CD4-positive, alpha-beta T cell treated with Interleukin-4 for 1 hour (primary cell): Measurements from ENCODE around the gene TP53I13.

Experiments
- DNase-seq, 2 donors: peaks; one replicate each; pipeline ENCODE4 v3.0.0-alpha.2; 2020 to 2022

The TP53I13 gene

DNA sequence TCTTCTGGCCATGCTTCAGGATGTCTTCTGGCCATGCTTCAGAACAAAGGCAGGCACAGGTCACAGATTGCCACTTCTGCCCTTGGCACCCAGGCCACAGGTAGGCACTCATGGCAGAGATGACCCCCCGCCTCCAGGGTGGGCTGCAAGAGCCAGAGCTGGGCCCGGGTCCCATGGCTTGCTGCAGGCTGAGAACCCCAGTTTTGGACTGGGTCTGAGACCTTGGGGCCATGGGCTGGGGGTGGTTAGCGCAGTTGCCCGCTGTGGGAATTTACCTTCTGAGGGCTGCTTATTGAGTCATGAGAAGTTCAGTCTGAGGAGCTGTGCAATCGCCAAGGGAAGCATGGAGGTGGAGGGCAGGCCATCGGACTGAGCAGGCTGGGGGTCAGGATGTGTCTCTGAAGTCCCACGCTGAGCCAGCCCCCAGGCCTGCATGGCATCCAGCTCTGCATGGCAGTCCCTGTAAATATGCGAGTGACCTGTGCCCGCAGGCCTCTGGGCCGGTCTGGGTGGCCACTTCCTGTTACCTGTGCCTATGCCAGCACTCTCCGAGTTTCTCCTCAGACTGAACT lies 26.1 kb downstream of the TP53I13 start:
- DNase-seq, result no peak

DNA sequence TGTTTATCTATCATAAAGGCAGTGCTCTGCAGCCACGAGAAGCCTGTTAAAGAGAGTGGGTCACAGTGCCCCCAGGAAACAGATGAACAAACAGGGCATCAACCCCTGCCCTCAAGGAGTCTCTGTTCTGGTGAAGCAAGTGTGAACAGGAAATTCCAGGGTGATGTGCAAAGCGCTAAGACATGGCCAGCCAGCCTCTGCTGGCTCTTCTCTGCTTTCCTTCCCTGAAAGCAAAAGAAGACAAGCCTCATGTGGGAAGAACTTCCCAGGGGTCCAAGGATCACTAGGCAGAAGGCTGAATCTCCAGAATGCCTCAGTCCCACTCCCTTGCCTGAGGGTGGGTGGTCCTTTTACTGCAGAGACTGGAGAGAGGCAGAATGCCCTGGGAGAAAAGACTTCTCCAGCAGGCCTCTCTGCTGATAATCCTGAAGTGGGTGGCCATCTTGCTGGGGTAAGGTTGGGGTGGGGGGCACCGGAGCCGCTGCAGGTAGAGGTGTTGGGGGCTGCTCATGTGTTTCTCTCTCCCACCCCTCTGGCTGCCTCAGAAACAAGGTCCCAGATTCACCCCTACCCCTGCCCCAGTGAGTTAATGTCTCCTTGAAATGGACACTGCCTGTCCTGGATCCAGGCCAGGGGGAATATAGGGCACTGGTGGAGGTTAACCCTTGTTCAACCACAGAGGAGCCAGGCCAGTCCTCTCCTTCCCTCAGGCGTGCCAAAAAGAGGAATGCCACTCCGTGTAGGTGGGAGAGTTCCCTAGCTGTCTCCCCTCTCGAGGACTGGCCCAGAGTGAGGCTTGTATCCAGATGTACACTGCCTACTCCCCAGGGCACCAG lies 26.8 kb downstream of the TP53I13 start:
- DNase-seq, result no peak

DNA sequence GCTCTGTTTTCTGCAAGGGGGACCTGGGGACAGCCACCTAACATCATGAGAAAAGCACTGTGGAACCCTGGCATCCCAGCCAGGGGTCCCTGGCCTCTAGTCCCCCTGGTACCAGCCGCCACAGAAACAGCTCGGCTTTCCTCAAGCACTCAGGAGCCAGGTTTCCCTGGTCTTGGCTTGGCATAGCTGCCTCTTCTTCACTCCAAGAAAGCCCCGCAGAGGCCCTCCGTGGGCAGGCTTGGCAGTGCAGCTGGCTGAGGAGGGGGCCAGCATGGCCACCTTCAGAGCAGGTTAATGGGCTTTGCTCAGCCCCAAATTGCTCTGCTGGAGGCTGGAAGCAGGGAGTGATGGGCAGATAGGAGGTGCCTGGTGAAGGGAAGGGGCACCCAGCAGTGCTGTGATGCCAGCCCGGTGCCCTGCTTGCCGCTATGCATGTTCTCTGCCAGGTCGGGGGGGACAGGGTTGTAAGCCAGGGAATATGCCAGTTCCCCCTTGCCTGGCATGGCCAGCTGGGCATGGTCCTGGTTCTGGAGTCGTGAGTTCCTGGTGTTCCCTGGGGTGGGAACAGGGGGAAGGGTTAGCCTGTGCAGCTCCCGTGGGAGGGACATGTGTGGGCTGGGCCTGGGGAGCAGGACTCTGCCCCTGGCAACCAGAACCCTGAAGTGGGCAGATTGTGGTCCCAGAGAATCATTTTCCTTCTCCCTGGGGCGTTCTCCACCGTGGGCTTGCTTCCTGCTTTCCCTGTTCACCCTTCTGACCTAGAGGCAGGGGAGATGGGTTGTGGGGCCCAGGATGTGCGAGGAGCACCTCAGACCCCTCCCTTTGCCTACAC lies 27.7 kb downstream of the TP53I13 start:
- DNase-seq, result no peak

DNA sequence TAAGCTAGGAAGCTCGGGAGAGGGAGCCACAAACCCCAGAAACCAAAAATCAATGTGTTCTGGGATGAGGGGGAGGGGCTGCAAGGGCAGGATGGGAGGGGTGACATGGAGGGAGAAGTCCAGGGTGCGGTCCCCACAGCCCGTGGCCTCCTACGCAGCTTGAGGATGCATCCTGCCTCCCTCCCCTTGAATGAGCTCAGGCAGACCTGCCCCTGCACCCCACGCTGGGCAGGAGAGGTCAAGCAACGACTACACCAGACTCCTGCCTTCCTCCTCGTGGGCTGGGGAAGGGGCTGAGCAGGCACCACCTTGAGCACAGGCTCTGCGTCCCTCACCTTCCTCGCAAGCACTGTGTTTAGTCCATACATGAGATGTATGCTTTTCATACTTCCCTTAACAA lies 28.3 kb downstream of the TP53I13 start:
- DNase-seq, result no peak

DNA sequence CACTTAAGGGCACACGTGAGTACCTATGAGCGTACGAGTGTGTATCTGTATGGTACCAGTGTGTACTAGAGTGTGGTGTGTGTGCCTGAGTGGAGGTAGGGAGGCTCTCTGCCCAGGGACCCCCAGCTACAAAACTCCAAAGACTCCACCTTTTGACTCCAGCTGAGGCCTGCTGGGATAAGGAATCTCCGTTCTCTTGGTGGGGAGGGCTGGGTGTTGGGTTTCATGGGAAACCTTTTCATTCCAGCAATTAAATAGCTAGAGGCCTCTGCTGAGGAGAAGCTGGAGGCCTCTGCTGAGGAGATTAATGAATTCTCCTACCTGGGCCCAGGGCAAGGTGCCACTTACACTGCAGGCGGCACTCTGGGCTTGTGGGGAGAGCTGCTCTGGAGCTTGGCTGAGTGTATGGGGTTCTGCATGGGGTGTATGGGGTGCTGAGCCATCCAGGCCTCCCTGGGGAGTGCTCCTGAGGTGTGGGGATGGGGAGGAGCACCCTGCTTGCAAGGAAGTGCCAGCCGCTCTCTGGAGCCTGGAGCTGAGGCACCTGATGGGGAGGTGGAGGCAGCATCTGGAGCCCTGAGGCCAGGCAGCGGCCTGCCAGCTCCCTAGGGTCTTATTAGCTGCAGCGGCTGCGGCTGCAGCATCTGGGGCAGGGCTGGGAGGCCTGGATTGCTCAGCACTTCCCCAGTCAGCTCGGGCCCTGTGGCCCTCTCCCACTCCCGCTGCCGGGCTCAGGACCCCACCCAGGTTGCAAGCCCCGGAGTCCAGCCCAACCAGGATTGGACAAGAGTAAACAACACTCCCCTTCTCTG lies 29.1 kb downstream of the TP53I13 start:
- DNase-seq, result no peak

DNA sequence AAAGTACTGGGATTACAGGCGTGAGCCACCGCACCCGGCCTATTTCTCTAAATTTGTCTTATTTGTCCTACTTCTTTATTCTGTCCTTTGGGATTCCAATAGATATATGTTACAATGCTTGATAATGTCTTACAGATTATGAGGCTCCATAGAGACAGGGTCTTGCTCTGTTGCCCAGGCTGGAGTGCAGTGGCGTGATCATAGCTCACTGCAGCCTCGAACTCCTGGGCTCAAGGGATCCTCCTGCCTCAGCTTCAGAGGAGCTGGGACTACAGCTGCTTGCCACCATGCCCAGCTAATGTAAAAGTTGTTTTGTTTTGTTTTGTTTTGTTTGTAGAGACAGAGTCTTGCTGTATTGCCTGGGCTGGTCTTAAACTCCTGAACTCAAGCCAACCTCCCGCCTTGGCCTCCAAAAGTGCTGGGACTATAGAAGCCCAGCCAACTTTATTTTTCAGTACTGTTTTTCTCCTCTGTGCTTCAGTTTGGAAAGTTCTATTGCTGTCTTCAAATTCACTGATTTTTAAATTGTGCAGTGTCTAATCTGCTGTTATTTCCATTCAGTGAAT lies 34.7 kb downstream of the TP53I13 start:
- no peak for DNase-seq

DNA sequence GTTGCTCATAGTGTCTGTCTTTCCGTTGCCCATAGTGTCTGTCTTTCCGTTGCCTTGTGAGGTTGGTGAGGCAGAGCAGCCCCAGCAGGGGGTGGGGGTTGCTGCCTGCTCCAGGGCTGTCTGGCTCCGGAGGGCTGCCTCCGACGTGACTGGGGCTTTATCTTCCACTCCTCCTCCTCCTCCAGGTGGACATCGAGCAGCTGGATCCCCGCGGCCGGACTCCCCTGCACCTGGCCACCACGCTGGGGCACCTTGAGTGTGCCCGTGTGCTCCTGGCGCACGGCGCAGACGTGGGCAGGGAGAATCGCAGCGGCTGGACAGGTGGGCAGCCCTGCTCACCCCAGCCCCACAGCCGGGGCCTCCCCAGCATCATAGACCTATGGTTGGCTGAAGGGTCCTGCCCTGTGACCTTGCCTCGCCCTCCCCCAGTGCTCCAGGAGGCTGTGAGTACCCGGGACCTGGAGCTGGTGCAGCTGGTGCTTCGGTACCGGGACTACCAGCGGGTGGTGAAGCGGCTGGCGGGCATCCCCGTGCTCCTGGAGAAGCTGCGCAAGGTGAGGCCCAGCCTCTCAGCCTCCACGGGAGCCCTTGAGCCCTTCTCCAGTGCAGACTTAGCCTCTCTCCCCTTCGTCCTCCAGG lies 39.2 kb downstream of the TP53I13 start:
- DNase-seq, result no peak

DNA sequence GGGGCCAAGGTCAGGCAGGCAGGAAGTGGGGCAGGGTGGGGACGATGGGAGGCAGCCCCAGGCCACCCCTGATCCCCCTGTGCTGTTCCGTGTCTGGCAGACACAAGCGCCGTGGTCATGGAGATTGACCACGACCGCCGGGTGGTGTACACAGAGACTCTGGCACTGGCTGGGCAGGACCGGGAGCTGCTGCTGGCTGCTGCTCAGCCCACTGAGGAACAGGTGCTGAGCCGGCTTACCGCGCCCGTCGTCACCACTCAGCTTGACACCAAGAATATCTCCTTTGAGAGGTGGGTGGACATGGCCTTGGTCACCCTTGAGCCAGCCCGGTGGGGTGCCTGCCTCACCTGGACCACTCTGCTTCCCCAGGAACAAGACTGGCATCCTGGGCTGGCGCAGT lies 40.5 kb downstream of the TP53I13 start:
- DNase-seq, result no peak

DNA sequence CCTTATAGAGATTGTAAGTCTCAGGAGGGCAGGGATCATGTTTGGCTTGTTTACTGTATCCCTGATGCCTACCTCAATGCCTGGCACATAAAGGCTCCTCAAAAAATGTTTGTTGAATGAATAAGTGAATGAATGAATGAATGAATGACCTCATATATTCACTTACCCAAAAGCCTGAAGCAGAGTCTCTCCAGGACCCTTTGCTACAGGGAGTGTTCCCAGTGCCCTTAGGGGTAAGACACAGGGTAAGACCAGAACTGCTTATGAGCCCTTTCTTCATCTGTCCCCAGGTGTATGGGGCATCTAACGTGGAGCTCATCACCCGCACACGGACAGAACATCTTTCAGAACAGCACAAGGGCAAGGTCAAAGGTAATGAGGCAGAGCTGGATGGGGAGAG lies 41.9 kb downstream of the TP53I13 start:
- no peak for DNase-seq

DNA sequence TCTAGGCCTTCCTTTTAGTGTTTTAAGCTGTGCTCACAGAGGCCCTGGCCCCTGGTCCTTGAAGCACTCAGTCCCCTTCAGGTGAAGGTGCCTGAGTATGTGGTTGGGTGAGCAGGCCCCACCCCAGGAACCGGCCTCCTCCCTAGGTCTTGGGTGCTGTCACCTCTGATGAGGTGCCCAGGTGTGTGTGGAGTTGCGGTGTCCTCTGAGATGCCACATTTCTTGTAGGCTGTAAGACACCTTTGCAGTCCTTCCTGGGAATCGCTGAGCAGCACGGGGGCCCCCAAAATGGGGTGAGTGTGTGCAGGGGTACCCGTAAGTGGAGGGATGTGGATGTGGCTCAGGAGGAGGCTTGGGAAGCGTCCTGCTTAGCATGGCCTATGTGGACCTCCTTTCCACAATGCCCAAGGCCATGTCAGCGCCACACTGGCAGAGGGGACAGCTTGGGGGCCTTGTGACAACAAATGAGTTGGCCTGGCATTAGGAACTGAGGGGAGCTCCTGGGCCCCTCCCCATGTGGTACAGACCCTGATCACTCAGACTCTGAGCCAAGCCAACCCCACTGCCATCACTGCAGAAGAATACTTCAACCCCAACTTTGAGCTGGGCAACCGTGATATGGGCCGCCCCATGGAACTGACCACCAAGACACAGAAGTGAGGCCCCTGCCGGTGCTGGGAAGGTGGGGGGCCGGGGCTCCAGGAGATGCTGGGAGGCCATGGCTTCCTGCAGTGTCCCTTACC lies 43.0 kb downstream of the TP53I13 start:
- no peak for DNase-seq

DNA sequence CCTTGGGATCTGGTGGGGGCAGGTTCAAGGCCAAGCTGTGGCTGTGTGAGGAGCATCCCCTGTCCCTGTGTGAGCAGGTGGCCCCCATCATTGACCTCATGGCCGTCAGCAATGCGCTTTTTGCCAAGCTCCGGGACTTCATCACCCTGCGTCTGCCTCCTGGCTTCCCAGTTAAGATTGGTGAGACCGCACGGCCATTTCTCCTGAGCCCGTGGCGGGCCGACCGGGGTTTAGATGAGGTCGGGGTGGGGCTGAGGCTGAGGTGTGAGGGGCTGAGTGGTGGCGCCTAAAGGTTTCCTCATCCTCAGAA lies 43.5 kb downstream of the TP53I13 start:
- DNase-seq, result no peak

DNA sequence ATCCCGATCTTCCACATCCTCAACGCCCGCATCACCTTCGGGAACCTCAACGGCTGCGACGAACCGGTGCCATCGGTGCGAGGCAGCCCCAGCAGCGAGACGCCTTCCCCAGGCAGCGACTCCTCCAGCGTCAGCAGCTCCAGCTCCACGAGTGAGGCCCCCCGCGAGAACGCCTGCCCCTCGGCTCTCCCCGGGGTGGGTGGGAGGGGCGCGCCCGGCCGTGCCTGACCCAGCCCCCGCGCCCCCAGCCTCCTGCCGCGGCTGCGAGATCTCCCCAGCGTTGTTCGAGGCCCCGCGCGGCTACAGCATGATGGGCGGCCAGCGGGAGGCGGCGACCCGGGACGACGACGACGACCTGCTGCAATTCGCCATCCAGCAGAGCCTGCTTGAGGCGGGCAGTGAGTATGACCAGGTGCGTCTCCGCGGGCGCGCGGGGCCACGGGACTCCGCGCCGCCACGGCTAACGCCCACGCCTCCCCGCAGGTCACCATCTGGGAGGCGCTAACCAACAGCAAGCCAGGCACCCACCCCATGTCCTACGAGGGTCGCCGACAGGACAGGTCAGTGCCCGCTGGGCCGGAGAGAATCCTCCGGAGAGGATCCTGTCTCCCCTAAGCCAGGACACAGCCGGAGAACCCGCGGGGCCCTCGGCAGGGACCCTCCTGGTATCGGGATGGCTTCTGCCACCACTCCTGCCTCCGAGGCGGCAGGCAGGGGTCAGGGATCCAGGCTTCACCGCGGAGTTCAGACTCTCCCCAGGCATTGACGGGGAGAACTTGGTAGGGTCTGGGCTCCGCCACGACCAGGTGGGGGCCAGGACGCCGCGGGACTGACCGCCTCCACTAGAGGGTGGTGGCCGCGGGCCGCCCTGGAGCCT lies 44.1 kb downstream of the TP53I13 start:
- DNase-seq, result no peak

DNA sequence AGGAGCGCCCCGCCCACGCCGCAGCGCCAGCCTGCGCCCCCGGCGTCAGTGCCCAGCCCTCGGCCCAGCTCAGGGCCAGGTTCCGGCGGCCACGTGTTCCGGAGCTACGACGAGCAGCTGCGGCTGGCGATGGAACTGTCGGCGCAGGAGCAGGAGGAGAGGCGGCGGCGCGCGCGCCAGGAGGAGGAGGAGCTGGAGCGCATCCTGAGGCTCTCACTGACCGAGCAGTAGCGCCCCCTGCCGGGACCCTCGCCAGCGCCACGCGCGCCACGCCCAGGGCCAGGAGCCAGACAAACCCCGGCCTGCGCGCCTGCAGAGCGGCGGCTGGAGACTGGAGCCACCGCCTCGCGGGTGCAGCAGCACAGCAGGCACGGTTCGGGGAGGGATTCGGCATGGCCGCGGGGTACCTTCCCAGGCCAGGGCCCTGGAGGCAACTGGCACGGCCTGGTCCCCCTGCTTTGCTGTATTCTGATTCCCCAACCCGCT lies 44.9 kb downstream of the TP53I13 start:
- DNase-seq, result peak; percentile 90 to 94

DNA sequence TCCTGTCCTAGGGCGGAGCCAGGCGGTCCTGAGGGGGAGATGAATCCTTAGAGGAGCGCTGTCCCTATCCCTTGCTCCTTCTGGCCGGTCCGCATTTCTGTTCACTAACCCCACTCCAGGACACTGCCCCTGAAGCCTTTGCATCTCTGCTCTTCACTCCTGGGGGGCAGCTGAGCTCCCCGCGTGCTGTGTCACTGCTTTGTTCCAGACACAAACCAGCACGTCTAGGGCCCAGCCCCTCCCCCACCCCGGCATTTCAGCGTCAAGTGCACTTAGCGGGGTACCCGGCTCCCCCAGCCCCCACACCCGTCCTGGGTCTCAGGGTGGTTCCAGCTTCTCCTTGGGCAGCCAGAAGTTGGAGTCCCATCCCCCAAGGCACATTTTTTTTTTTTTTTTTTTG lies 45.4 kb downstream of the TP53I13 start:
- no peak for DNase-seq

DNA sequence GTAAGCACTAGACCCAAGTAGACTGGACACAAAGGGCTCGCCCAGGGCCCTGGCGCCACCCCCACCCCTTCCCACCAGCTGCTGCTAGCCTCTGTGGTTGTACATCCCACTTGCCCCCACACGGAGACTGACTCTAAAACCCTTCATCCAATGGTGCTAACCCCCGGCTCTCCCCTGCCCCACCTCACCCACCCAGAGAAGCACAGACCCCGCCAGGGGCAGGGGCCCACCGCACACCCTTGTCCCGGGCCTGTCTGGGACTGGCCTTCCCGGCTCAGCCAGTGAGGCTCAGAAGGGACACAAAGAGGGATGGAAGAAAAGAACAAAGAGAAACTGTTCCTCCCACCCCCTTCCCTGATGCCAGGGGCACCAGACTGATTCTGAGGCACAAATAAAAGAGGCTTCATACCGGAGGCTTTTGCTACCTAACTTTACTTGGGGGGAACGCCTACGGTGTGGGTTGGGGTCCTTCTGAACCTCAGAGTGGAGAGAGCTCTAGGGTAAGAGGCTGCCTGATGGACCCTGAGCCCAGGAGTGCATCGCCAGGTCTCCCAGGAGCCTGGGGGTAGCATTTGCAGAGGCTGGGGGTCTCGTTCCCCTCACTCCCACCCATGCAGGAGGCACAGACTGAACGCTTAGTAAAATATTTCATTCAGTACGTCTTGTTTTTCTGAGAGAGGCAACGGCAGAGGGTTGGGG lies 46.0 kb downstream of the TP53I13 start:
- no peak for DNase-seq

DNA sequence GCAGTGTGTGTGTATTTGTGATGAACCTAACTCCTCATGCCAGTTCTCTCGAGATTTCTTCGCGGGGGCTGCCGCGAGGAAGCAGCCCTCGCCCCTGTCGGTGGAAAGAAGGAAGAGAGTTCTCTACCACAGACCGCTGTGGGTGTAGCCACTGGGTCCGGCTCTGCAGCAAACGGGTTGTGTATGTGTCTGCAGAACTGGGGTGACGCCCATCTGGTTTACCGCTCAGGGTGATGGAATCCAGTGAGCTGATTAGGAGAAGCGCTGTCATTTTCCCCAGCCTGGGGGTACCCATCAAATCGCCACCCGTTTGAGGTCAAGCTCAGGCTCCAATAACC lies 46.5 kb downstream of the TP53I13 start:
- peak; percentile 76 to 82 for DNase-seq

DNA sequence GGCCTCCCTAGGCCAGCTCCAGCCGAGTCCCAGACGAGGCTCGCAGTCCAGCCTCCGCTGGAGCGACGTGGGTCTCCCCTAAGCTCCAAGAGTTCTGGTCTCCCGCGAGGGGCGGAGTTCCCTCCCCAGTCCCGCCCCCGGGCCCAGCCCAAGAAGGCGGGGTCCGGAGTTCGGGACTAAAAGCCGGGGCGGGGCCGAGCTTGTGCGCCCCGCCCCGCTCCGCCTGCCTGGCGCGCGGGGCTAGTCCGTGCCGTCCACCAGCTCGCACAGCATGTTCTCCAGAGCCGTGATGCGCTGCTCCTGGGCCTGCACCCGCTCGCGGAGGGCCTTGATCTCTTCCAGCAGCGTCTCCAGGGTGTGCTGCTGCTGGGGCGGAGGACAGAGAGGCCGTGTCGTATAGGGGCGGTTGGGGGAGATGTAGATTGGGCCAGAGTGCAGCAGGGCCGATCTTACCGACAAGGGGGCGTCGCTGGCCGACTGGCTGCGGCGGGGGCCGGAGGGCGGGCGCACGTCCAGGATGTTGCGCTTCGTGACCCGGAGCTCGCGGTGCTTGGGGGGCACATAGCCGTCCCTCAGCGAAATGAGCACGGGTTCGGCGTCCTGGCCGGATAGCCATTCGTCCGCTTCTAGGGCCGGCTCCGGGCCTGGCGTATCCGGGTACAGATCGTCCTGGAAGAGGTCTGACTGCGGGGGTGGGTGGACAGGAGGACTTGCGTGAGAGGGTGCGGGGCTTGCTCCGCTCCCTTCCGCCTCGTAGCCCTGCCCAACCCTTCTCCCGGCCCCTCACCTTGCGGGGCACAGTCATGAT lies 47.2 kb downstream of the TP53I13 start:
- peak; percentile 85 to 89 for DNase-seq

DNA sequence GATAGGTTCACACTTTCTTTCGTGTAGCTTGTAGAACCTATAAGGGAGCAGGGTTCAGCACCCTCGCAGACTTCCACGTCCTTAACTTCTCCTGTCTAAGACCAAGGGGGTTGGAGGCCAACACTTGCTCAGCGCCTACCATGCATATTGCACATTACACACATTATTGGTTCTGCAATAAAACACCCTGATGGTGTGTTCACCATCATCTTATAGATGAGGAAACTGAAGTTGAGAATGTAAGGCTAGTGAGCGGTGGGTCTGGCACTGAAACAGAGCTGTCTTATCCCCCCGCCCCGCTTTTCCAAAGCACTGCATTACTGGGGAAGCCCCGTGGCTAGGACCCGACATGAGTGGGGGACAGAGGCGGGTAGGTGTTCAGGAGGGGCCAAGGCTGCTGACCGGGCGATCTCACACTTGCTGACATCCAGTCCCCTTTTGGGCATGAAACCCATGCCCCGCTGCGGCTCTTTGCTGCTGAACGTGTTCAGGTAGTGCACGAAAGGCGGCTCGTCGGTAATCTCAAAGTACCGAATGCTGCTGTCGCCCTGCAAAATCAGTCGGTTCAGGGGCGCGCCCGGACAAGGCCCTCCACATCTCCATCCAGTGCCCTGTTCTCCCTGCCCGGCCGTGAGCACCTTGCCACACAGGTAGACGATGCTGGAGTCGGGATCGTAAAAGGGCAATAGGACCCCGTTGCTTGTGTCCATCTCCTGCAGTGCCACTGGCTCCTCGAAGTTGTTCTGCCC lies 48.0 kb downstream of the TP53I13 start:
- peak in 1 of 2 donors; percentile 26 for DNase-seq
